ENCODE measurements around the gene MRPL28.
"Not testable (repeated sequence)": the region's sequence is repeated elsewhere in the genome, so short reads cannot be mapped to it uniquely, and the experiment has no call there.

MRPL28 gene

DNA sequence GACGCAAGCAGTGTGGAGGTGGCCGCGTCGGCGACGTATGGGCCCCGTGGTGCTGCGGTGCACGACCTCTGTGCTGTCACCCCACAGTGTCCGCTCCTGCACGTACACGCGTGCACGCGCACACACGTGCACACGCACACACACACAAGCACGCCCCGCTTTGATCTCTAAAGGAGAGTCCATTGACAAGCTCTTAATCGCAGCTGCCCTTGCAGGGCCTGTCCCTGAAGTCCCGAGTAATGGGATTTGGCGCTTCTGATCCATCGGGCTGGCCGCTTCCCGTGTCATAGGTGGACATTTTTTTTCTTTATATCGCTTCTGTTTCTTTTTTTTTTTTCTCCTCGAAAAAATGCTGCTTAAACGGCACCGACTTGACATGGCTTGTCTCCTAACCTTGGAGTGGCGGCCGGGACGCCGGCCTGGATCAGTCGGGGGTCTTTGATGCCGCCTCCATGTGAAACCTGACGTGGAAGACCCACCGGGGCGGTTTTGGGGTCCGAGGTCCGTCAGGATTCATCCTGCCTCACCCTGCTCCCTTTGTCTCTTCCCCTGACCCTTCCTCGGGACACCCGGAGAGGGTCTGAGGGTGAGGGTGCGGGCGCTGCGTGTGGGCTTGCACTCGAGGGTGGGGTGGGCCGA lies 9.5 kb downstream of the MRPL28 start:
- DNase-seq (ENCODE audit: low read depth in 2 of 2), result no peak

DNA sequence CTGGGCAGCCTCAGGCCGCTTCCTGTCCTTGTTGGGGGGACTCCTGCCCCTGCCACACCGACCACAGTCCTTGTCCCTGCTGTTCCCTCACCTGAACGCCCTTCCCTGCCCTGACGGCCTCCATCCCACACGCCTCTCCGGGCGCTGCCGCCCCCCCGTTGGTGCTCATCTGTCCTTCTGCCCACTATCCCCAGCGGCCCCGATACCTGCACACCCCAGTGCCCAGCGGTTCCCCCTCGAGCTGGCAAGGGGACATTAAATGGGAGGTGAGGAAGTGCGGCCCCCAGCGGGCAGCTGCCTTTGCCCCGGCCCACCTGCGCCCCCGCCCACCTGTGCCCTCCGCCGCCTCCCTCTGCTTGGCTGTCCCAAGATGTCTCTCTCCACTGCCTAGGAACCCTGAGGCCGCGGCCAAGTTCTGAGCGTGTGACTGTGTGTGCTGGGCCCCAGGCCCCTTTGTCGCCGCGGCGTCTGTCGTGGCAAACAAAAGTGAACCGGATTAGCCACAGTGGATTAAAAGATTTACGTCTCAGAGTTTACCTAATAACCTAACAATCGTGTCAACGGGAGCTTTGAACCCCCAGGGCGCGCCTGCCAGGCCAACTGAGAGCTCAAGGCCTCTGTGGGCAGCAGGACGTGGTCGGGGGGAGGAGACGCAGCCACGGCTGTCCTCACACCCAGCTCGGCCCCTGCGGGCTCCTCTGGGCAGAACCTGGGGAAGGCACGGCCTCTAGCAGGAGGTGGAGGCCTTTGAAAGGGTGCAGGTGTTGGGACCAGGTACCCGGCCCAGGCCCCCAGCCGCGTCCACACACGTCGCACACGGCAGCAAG lies 10.3 kb downstream of the MRPL28 start:
- no peak for DNase-seq (ENCODE audit: low read depth in 2 of 2)

- no peak for DNase-seq (ENCODE audit: low read depth in 2 of 2)
Measured at GRCh38 chr16:359067-359763, 11.1 kb downstream of the MRPL28 start.

DNA sequence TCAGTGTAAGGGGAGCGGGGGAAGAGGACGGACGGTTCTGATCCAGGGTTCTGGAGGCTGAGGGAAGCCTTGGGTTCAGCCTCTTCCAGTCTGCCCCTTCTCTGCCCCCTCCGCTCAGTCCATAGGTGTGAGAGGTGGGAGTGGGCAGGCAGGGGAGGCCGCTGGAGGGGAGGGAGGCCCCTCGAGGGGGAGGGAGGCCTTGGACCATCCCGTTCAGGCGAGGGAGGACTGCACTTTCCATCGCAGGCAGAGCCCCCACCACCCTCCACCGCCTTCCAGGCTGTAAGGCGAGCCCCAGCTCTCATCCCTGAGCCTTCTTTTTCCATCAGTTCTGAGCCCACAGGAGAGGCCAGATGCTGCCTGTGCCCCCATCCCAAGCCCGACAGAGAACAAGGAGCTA lies 13.6 kb downstream of the MRPL28 start:
- no peak for DNase-seq (ENCODE audit: low read depth in 2 of 2)

- peak in 1 of 2 donors; percentile 43 for DNase-seq (ENCODE audit: low read depth in 2 of 2)
Measured at GRCh38 chr16:354971-355461, 15.3 kb downstream of the MRPL28 start.

DNA sequence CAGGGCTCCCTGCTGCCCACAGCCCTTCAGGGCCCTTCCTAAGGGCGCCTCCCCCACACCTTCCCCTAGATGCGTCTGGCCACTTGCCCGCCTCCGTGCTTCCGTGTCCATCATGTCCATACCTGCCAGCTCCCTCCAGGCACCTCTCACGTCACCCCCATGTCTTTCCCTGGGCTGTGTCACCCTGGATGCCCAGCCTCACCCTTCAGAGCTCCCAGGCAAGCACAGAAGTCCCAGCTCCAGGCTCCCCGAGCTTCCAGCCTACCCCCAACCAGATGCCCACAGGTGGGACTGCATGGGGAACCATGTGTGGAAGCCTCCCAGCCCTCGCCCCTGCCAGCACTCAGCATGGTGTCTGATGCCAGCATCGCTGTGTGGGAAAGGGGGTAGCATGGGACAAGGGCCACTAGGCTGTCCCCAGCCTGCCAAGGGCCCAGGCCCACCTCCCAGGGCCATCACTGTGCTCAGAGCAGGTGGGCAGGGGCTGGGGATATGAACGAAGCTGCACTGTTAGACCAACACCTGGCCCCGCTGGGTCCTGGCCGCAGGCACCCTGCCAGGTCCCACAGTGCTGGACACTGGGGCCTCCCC lies 16.0 kb downstream of the MRPL28 start:
- no peak for DNase-seq (ENCODE audit: low read depth in 2 of 2)

DNA sequence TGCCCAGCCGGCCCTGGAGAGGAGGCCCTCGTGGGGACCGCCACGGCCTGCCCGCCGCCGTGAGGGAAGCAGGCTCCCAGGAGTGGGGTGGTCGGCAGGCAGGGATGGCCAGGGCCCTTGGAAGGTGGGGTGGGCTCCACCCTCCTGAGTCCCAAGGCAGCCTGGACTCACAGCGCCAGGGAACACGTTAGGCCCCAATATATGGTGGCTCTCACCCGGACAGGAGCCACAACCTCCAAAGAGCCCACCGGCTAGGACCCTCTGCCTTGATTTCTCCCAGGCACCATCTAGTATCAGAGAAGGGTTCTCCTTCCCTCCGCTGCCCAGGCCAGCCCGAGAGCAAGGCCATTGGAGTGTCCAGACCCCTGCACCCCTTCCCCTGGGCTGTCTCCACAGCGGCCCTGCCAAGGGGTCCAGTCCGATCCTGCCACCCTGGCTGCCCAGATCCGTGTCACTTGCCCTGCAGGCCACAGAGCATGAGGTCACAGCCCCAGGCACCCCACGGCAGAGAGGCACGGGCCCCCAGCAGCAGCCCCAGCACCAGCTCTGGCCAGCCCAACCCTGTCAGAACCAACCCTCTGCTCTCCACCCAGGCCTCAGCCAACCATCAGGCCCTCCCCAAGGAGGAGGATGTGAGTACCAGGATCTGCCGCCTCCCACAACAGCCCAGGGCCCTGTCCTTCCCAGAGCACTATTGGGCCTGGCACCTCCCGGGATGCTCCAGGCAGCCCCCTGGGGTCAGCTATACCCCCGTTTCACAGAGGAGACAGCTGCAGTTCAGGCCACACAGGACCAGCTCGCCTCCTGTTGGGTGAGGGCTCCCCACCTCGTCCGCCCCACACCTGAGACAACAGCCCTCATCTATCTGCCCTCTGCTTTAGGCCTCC lies 16.7 kb downstream of the MRPL28 start:
- DNase-seq (ENCODE audit: low read depth in 2 of 2), result no peak

DNA sequence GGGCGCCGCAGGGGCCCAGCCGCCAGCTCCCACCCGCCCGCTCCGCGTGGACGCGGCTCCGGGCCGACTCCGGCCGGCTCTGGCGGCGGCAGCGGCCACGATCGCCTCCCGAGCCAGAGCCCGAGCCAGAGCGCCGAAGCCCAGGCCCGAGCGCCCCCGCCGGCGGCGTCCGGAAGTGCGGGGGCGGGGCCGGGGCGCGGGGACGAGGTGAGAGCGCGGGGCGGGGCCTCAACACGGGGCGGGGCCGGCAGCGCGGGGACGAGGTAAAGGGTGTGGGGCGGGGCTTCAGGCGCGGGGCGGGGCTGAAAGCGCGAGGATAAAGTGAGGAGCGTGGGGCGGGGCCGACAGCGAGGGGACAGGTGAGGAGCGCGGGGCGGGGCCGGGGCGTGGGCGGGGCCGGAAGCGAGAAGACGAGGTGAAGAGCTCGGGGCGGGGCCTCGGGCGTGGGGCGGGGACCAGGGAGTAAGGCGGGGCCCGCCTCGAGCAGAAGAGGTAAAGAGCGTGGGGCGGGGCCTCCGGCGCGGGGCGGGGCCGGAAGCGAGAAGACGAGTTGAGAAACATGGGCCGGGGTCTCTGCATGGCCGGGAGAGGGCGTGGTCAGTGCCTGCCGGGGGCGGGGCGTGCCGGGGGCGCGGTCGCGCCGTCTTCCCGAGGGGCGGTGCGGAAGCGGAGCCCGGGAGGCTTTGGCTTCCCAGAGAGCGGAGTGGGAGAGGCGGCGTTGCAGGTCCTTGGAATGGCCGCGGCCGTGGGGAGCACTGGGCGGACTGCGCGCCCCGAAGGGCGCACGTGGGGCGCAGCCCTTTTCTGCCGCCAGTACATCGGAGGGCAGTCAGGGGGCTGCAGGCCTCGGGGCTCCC lies 17.6 kb downstream of the MRPL28 start, which contains the start of gene AXIN1:
TSS of gene AXIN1 (minus strand) at position 177 of the 857 bp plus-strand sequence. CDS start 5,698 bp downstream, outside the sequence.
- DNase-seq (ENCODE audit: low read depth in 2 of 2), result peak; percentile 100

GRCh38 chr16:351804-352520 lies 18.4 kb downstream of the MRPL28 start:
- no peak for DNase-seq (ENCODE audit: low read depth in 2 of 2)

- DNase-seq (ENCODE audit: low read depth in 2 of 2), result no peak
Measured at GRCh38 chr16:350203-350602, 20.1 kb downstream of the MRPL28 start.

DNA sequence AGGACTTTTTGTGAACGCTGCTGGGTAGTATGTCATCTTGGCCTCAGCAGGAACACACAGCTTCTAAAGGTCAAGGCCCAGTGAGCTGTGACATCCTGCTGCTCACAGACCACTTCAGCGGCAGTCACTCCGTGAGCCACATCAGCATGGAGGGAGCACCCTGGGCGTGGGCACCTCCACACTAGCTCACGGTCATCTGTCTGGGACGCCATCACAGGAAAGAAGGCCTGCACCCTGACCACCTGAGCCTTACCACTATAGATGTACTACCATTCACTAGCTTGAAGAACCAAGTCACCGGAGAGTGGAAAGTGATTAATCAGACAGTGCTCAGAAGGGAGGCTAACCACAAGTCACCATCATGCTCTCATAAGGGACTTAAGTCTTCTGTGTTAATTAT lies 21.1 kb downstream of the MRPL28 start:
- no peak for DNase-seq (ENCODE audit: low read depth in 2 of 2)

DNA sequence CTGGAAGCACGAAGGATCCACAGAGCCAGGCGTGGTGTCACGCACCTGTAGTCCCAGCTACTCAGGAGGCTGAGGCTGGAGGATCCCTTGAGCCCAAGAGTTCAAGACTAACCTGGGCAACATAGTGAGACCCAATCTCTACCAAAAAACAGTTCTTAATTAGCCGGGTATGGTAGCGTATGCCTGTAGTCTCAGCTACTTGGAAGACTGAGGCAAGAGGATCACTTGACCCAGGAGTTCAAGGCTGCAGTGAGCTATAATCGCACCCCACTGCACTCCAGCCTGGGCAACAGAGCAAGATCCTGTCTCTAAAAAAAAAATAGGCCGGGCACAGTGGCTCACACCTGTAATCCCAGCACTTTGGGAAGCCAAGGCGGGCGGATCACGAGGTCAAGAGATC lies 21.8 kb downstream of the MRPL28 start:
- not testable (repeated sequence) for DNase-seq (ENCODE audit: low read depth in 2 of 2)

DNA sequence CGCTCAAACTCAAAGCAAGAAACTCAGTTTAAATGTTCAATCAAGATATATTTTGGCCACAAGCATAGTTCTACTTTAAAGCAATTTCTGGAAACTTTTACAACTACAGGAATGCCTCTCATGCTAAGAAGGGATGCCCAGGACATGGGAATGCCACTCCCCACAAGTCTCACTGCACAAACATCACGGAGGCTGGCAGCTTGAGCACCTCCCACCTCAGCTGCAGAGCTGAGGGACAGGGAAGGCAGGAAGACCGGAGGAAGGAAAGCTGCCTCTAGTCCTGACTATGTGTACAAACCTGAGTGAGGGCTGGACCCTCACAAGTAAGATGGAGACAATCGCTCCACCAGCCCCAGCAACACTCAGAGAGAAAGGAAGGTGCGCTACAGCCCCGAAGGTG lies 23.1 kb downstream of the MRPL28 start:
- no peak for DNase-seq (ENCODE audit: low read depth in 2 of 2)

- no peak for DNase-seq (ENCODE audit: low read depth in 2 of 2)
Measured at GRCh38 chr16:346587-346986, 23.8 kb downstream of the MRPL28 start.

DNA sequence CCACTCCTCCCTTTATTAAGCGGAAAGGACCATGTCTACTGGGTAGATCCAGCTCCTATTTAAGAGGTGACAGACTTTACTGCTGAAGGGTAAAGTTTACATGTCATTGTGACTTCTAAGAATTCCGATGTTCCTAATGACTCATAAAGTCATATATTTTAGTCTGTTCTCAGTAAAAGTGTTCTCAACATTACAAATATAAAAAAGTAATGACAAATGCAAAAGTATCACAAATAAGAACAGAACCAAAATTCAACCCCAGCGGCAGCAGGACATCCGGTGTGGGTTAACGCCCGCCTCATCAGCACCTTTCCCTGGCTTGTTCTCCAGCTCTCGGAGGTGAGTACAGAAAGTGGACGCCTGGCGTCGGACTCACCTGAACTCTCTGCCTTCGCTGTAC lies 24.6 kb downstream of the MRPL28 start:
- no peak for DNase-seq (ENCODE audit: low read depth in 2 of 2)

GRCh38 chr16:342455-343213 lies 27.7 kb downstream of the MRPL28 start:
- no peak for DNase-seq (ENCODE audit: low read depth in 2 of 2)

DNA sequence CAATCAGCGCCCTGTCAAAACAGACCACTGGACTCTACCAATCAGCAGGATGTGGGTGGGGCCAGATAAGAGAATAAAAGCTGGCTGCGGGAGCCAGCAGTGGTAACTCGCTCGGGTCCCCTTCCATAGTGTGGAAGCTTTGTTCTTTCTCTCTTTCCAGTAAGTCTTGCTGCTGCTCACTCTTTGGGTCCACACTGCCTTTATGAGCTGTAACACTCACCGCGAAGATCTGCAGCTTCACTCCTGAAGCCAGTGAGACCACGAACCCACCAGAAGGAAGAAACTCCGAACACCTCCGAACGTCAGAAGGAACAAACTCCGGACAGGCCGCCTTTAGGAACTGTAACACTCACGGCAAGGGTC lies 28.4 kb downstream of the MRPL28 start:
- not testable (repeated sequence) for DNase-seq (ENCODE audit: low read depth in 2 of 2)

- not testable (repeated sequence) for DNase-seq (ENCODE audit: low read depth in 2 of 2)
Measured at GRCh38 chr16:341095-341973, 29.0 kb downstream of the MRPL28 start.
